HepG2 (cell line): ENCODE results near the gene COMT. TPM values are rescaled to one million over a fixed set of nuclear protein-coding genes. Genes with fewer than 3 reads are reported as not detected.

Experiments
- ATF5 ChIP-seq: sonication (generic); formaldehyde crosslinking; IDR thresholded peaks from 2 replicates; pipeline ENCODE4 v1.4.0; 2020; ENCODE audit warnings: mild to moderate bottlenecking, low read depth, missing genetic modification reagents
- CENPX ChIP-seq: sonication (generic); formaldehyde crosslinking; IDR thresholded peaks from 2 replicates; pipeline ENCODE4 v1.9.0; 2021; ENCODE audit warnings: mild to moderate bottlenecking, missing genetic modification reagents, moderate library complexity
- ELF4 ChIP-seq: sonication (generic); formaldehyde crosslinking; IDR thresholded peaks from 2 replicates; pipeline ENCODE4 v1.5.0; 2020; ENCODE audit warnings: missing genetic modification reagents, mild to moderate bottlenecking, moderate library complexity, borderline replicate concordance
- FIP1L1 ChIP-seq: fragments of 200-400 bp; formaldehyde crosslinking; IDR thresholded peaks from 2 replicates; pipeline ENCODE4 v1.6.1; 2018; ENCODE audit warnings: low read depth, mild to moderate bottlenecking, low read length, moderate library complexity, borderline replicate concordance; ENCODE audit not compliant: insufficient read depth
- FOXK1 ChIP-seq: sonication (generic); formaldehyde crosslinking; IDR thresholded peaks from 2 replicates; pipeline ENCODE4 v1.4.0; 2020; ENCODE audit warnings: low read depth, missing genetic modification reagents, borderline replicate concordance
- HMG20B ChIP-seq: conservative IDR thresholded peaks from 2 replicates; pipeline ENCODE4 v1.6.1; 2016; ENCODE audit warnings: missing genetic modification reagents, missing compliant biosample characterization
- HNRNPH1 ChIP-seq: fragments of 200-400 bp; formaldehyde crosslinking; optimal IDR thresholded peaks from 2 replicates; pipeline ENCODE3; 2017; ENCODE audit warnings: mild to moderate bottlenecking, low read depth, low read length
- HOXA5 ChIP-seq: sonication (generic); formaldehyde crosslinking; IDR thresholded peaks from 2 replicates; pipeline ENCODE4 v1.4.0; 2020; ENCODE audit warnings: missing genetic modification reagents
- MZF1 ChIP-seq: sonication (generic); formaldehyde crosslinking; IDR thresholded peaks from 2 replicates; pipeline ENCODE4 v1.8.1; 2023; ENCODE audit warnings: mild to moderate bottlenecking, missing genetic modification reagents, borderline replicate concordance
- NR2F6 ChIP-seq, 2 experiments: IDR thresholded peaks; 2 replicates each; pipeline ENCODE4 v1.6.1; 2016; ENCODE audit warnings: antibody characterized with exemption in 1 of 2, mild to moderate bottlenecking in 1 of 2
- PAF1 ChIP-seq: IDR thresholded peaks from 2 replicates; pipeline ENCODE4 v1.6.1; 2016; ENCODE audit warnings: missing genetic modification reagents, missing compliant biosample characterization
- REST ChIP-seq, 2 experiments: IDR thresholded peaks; 2 replicates each; pipeline ENCODE4 v1.6.1; 2011 to 2012; ENCODE audit warnings: low read length in 2 of 2, borderline replicate concordance in 1 of 2, low read depth in 1 of 2, mild to moderate bottlenecking in 1 of 2, moderate library complexity in 1 of 2
- ZBTB25 ChIP-seq: IDR thresholded peaks from 2 replicates; pipeline ENCODE4 v1.6.1; 2018; ENCODE audit warnings: missing genetic modification reagents
- ZFP90 ChIP-seq: sonication (generic); formaldehyde crosslinking; IDR thresholded peaks from 2 replicates; pipeline ENCODE4 v1.8.0; 2022; ENCODE audit warnings: missing genetic modification reagents, mild to moderate bottlenecking, inconsistent platforms, borderline replicate concordance
- ZNF33B ChIP-seq: sonication (generic); formaldehyde crosslinking; IDR thresholded peaks from 2 replicates; pipeline ENCODE4 v1.5.1; 2020; ENCODE audit warnings: mild to moderate bottlenecking, missing genetic modification reagents
- ZNF451 ChIP-seq: sonication (generic); formaldehyde crosslinking; IDR thresholded peaks from 2 replicates; pipeline ENCODE4 v1.5.0; 2020; ENCODE audit warnings: mild to moderate bottlenecking, missing genetic modification reagents
- ZNF605 ChIP-seq: sonication (generic); formaldehyde crosslinking; IDR thresholded peaks from 2 replicates; pipeline ENCODE4 v1.8.0; 2022; ENCODE audit warnings: mild to moderate bottlenecking, missing genetic modification reagents
- ZNF660 ChIP-seq: sonication (generic); formaldehyde crosslinking; IDR thresholded peaks from 2 replicates; pipeline ENCODE4 v1.5.1; 2020; ENCODE audit warnings: mild to moderate bottlenecking, low read depth, missing genetic modification reagents, borderline replicate concordance
- ZSCAN5A ChIP-seq: sonication (generic); formaldehyde crosslinking; IDR thresholded peaks from 2 replicates; pipeline ENCODE4 v1.8.0; 2022; ENCODE audit warnings: mild to moderate bottlenecking, missing genetic modification reagents, borderline replicate concordance
- polyA plus RNA-seq, 8 experiments: library from polyadenylated mRNA; depleted of rRNA in 3 of 8; stranded (reverse) in 7 of 8; unstranded in 1 of 8; fragments of >200 nt; fragmentation: Illumina TruSeq in 4 of 8; extraction: Trizol in 4 of 8; gene quantifications; 2 replicates each; pipeline versions ENCODE4 v1.2.1 to v1.2.3, GENCODE V29; 2011 to 2016; ENCODE audit warnings: low read depth in 4 of 8, missing spikeins in 1 of 8, mixed read lengths in 1 of 8; ENCODE audit not compliant: insufficient read depth in 1 of 8
- total RNA-seq, 5 experiments: library from RNA; depleted of rRNA; stranded (reverse); fragments of >200 nt; fragmentation: Illumina TruSeq; extraction: Trizol; gene quantifications; 2 replicates each; pipeline ENCODE4 v1.2.3, GENCODE V29; 2016; ENCODE audit warnings: low read depth in 1 of 5

Gene COMT
- total and polyA plus RNA-seq, 2 of the 13 experiments (the other 11 are each of a cell fraction or from before 2014, with no cell fraction given): 156 to 162 TPM

GRCh38 chr22:19898831-19899567 is 42.6 kb upstream of the COMT start (continued):
- TF ChIP-seq PAF1: no peak
- peak; percentile 56; the same call in 1 of the 2 replicates for TF ChIP-seq HOXA5
- TF ChIP-seq HNRNPH1: no peak
- TF ChIP-seq ATF5 (CRISPR knock-in tag): no peak
- no peak for TF ChIP-seq ZBTB25 (CRISPR knock-in tag)
- TF ChIP-seq ZSCAN5A: no peak
- TF ChIP-seq CENPX (CRISPR knock-in tag): no peak
- TF ChIP-seq MZF1 (CRISPR knock-in tag): no peak
- no peak for TF ChIP-seq ELF4
- 0 out of 2 replicates have a peak, but pooled peaks have one; percentile 59 for TF ChIP-seq ZNF605
- no peak for TF ChIP-seq FIP1L1
- TF ChIP-seq HMG20B (CRISPR knock-in tag): no peak
- no peak; the same call in 1 of the 2 replicates for TF ChIP-seq ZNF451 (CRISPR knock-in tag)
- TF ChIP-seq ZFP90: 0 out of 2 replicates have a peak, but pooled peaks have one; percentile 8
- no peak for TF ChIP-seq ZNF33B (CRISPR knock-in tag)
- TF ChIP-seq ZNF660 (CRISPR knock-in tag): no peak
- no peak; the same call in 1 of the 2 replicates for TF ChIP-seq FOXK1 (CRISPR knock-in tag)
- TF ChIP-seq REST (IDR thresholded peaks at IDR 0.05; ENCODE audit: borderline replicate concordance in 1 of 2, low read depth in 1 of 2, low read length in 2 of 2): no peak
- peak; percentile 48; the same call in 1 of the 2 replicates for TF ChIP-seq NR2F6 (IDR thresholded peaks at IDR 0.05)
- peak; percentile 53; the same call in 1 of the 2 replicates for TF ChIP-seq NR2F6 (CRISPR knock-in tag; IDR thresholded peaks at IDR 0.05)
